Naive thymus-derived CD8-positive, alpha-beta T cell (primary cell): ENCODE measurements around the gene TFF1. TPM values are rescaled to one million over a fixed set of nuclear protein-coding genes. Genes with fewer than 3 reads are reported as not detected.

Source experiments
- polyA plus RNA-seq, 3 donors: library from polyadenylated mRNA; unstranded; fragments of 300-500 nt; fragmentation: Illumina TruSeq; gene quantifications; one replicate each; pipeline ENCODE4 v1.2.3, GENCODE V29; 2021
- total RNA-seq, 8 experiments: library from RNA in 2 of 8; stranded (reverse) in 2 of 8; gene quantifications; one replicate each; pipeline ENCODE4 v1.2.3 and lab custom pipeline; 2021 to 2026

TFF1 gene
- total and polyA plus RNA-seq, 5 experiments from 2014 or later: not detected

Other genes with a start within 250 kb of the TFF1 start
- gene ABCG1, start 147.4 kb downstream of the TFF1 start, total RNA-seq: 1 to 10 TPM in 1 of 2 experiments, under 1 TPM in 1; 0.93 to 1.4 TPM
- 10 to 100 TPM; 11.2 to 17.5 (median 11.9) TPM for gene ABCG1, start 147.4 kb downstream of the TFF1 start, polyA plus RNA-seq
- gene TFF3, start 51.1 kb downstream of the TFF1 start, total RNA-seq: not detected
- not detected for gene TFF3, start 51.1 kb downstream of the TFF1 start, polyA plus RNA-seq
- gene TFF2, start 15.5 kb downstream of the TFF1 start, total RNA-seq: not detected
- not detected for gene TFF2, start 15.5 kb downstream of the TFF1 start, polyA plus RNA-seq
- gene TMPRSS3, start 29.5 kb upstream of the TFF1 start, total RNA-seq: 1 to 10 TPM; 2.2 to 2.9 TPM
- gene TMPRSS3, start 29.5 kb upstream of the TFF1 start, polyA plus RNA-seq: 1 to 10 TPM in 1 of 3 donors, under 1 TPM in 1, not detected in 1; 0.89 to 1.4 TPM
- gene UBASH3A, start 37.4 kb upstream of the TFF1 start, total RNA-seq: 10 to 100 TPM; 91.6 to 99.6 TPM
- gene UBASH3A, start 37.4 kb upstream of the TFF1 start, polyA plus RNA-seq: 10 to 100 TPM; 32.8 to 75.3 (median 53.9) TPM
- gene RSPH1, start 129.7 kb upstream of the TFF1 start, total RNA-seq: under 1 TPM in 1 of 2 experiments, not detected in 1; 0.14 TPM
- not detected for gene RSPH1, start 129.7 kb upstream of the TFF1 start, polyA plus RNA-seq
- 10 to 100 TPM; 16.5 to 18.7 TPM for gene SLC37A1, start 147.3 kb upstream of the TFF1 start, total RNA-seq
- gene SLC37A1, start 147.3 kb upstream of the TFF1 start, polyA plus RNA-seq: 1 to 10 TPM; 2.7 to 6.9 (median 3.8) TPM